WERI-Rb-1 (cell line): ENCODE results near the gene DKK3.

ENCODE experiments used
- DNase-seq: peaks from one replicate; pipeline ENCODE4 v3.0.0-alpha.2; 2020
- H3K27ac ChIP-seq: fragments of 250-450 bp; sonication (Bioruptor Pico); 2 replicates; pipeline ENCODE4 v1.5.1; 2020; ENCODE audit warnings: mild to moderate bottlenecking, moderate library complexity
- H3K27me3 ChIP-seq: fragments of 250-450 bp; sonication (Bioruptor Pico); 2 replicates; pipeline ENCODE4 v1.5.1; 2021; ENCODE audit warnings: mild to moderate bottlenecking, low read depth, moderate library complexity; ENCODE audit not compliant: insufficient read depth, severe bottlenecking
- H3K36me3 ChIP-seq: fragments of 250-450 bp; sonication (Bioruptor Pico); 2 replicates; pipeline ENCODE4 v1.5.1; 2020; ENCODE audit warnings: mild to moderate bottlenecking, moderate library complexity
- H3K4me3 ChIP-seq: 2 replicates; pipeline ENCODE4 v1.5.1; 2011; ENCODE audit warnings: low read depth, mild to moderate bottlenecking, control low read depth, low read length
- H3K9me3 ChIP-seq: fragments of 250-450 bp; sonication (Bioruptor Pico); 2 replicates; pipeline ENCODE4 v1.5.1; 2021; ENCODE audit warnings: mild to moderate bottlenecking, moderate library complexity; ENCODE audit not compliant: severe bottlenecking
- TF ChIP-seq, protein P1 (sequence below): IDR thresholded peaks from 2 replicates; pipeline ENCODE4 v1.5.1; 2011; ENCODE audit warnings: low read depth, mild to moderate bottlenecking, control low read depth, inconsistent platforms, low read length

The DKK3 gene

GRCh38 chr11:11923828-11924227, 84.6 kb downstream of the DKK3 start:
- Histone ChIP-seq H3K27me3 (no peaks in the 10 kb centered on the region), H3K9me3 (no peaks in the 10 kb centered on the region), H3K27ac (no peak overlapping the region), H3K36me3 (peaks cover 17% of the 10 kb centered on the region), H3K4me3 (no peak overlapping the region)
- TF ChIP-seq, protein P1, sequence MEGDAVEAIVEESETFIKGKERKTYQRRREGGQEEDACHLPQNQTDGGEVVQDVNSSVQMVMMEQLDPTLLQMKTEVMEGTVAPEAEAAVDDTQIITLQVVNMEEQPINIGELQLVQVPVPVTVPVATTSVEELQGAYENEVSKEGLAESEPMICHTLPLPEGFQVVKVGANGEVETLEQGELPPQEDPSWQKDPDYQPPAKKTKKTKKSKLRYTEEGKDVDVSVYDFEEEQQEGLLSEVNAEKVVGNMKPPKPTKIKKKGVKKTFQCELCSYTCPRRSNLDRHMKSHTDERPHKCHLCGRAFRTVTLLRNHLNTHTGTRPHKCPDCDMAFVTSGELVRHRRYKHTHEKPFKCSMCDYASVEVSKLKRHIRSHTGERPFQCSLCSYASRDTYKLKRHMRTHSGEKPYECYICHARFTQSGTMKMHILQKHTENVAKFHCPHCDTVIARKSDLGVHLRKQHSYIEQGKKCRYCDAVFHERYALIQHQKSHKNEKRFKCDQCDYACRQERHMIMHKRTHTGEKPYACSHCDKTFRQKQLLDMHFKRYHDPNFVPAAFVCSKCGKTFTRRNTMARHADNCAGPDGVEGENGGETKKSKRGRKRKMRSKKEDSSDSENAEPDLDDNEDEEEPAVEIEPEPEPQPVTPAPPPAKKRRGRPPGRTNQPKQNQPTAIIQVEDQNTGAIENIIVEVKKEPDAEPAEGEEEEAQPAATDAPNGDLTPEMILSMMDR, result no peak
- DNase-seq, result no peak

DNA sequence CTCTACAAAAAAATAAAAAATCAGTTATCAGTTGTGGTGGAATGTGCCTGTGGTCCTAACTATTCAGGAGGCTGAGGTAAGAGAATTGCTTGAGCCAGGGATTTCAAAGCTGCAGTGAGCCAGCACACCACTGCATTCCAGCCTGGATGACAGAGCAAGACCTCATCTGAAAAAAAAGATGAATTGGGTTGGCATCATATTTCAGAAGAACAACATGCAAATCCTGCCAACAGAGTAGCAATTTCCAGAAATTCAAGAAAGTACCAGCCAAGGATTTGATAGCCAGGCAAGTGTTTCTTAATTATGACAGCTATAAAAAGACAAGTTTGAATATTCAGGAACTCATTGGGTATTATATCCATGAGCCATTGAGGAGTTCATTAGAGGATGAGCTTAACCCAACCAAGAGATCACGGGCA, 91.4 kb downstream of the DKK3 start:
- Histone ChIP-seq H3K36me3 (peaks cover 5% of the 10 kb centered on the region), H3K27ac (no peak overlapping the region), H3K27me3 (no peaks in the 10 kb centered on the region), H3K9me3 (no peaks in the 10 kb centered on the region), H3K4me3 (no peak overlapping the region)
- TF ChIP-seq, protein P1, result no peak
- no peak for DNase-seq

DNA sequence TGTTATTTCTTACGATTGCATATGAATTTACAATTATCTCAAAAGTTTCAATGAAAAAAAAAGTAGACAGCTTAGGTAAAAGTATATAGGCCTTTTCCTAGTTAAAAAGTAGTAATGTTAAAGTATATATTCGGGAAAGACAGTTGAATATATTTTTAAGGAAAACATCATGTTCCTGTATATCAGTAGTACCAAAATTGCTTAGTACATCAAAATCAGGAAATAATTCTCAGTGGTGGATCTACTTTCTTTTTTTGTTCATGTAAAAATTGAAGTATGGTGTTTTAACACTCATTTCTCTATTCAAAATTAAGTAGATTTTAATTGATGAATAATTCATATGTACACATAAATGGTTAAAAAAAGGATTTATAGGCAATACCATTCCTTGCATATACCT, 92.8 kb downstream of the DKK3 start:
- Histone ChIP-seq H3K9me3 (no peaks in the 10 kb centered on the region), H3K27ac (no peak overlapping the region), H3K4me3 (no peak overlapping the region), H3K27me3 (no peaks in the 10 kb centered on the region), H3K36me3 (peaks cover 3% of the 10 kb centered on the region)
- no peak for DNase-seq
- TF ChIP-seq, protein P1, result no peak

GRCh38 chr11:11913395-11913794, 95.0 kb downstream of the DKK3 start:
- Histone ChIP-seq H3K27ac (no peak overlapping the region), H3K9me3 (no peaks in the 10 kb centered on the region), H3K36me3 (peaks cover 4% of the 10 kb centered on the region), H3K4me3 (no peak overlapping the region), H3K27me3 (no peaks in the 10 kb centered on the region)
- DNase-seq, result no peak
- TF ChIP-seq, protein P1, result no peak
